ENCODE results near the gene SLIT3.

DNA sequence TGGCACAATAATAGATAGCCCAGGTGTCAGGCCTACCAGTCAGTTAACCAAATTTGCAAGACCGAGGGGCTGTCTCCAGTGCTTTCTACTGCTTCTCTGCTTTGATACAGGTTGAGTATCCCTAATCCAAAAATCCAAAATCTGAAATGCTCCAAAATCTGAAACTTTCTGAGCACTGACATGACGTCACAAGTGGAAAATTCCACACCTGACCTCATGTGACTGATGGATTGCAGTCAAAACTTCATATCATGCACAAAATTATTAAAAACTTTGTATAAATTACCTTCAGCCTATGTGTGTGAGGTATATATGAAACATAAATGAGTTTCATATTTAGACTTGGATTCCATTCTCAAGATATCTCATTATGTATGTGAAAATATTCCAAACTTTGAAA lies 508.3 kb downstream of the SLIT3 start:
- TF ChIP-seq, protein P1, sequence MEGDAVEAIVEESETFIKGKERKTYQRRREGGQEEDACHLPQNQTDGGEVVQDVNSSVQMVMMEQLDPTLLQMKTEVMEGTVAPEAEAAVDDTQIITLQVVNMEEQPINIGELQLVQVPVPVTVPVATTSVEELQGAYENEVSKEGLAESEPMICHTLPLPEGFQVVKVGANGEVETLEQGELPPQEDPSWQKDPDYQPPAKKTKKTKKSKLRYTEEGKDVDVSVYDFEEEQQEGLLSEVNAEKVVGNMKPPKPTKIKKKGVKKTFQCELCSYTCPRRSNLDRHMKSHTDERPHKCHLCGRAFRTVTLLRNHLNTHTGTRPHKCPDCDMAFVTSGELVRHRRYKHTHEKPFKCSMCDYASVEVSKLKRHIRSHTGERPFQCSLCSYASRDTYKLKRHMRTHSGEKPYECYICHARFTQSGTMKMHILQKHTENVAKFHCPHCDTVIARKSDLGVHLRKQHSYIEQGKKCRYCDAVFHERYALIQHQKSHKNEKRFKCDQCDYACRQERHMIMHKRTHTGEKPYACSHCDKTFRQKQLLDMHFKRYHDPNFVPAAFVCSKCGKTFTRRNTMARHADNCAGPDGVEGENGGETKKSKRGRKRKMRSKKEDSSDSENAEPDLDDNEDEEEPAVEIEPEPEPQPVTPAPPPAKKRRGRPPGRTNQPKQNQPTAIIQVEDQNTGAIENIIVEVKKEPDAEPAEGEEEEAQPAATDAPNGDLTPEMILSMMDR (IDR thresholded peaks at IDR 0.05) = no peak
- no peak for TF ChIP-seq POLR2A (IDR thresholded peaks at IDR 0.05)
